ENCODE measurements around the gene TERB1. TPM values are rescaled to one million over a fixed set of nuclear protein-coding genes. Genes with fewer than 3 reads are reported as not detected.

Gene TERB1
- total and polyA plus RNA-seq, 5 donors: 0.22 TPM; not detected in 4

GRCh38 chr16:66746682-66747081, 54.7 kb downstream of the TERB1 start:
- H3K9me3 ChIP-seq (ENCODE audit: control insufficient read depth, low read length): no peaks in the 10 kb centered on the region
- intact Hi-C loops (cut with DNase I): no loop called here
- peaks cover 6% of the 10 kb centered on the region for H3K4me1 ChIP-seq (ENCODE audit: control insufficient read depth, insufficient read depth, low read length)
- no peak overlapping the region for H3K4me3 ChIP-seq (ENCODE audit: low read length)
- 5% methylated on average over 1 of the region's 1 CpG for WGBS
- DNase-seq (no peak), ATAC-seq (no peak)
- H3K27ac ChIP-seq (ENCODE audit: low read length): no peak overlapping the region
- H3K27me3 ChIP-seq (ENCODE audit: control insufficient read depth, insufficient read depth): no peaks in the 10 kb centered on the region

- H3K4me1 ChIP-seq (ENCODE audit: control insufficient read depth, insufficient read depth, low read length): peaks cover 6% of the 10 kb centered on the region
- no peak overlapping the region for H3K4me3 ChIP-seq (ENCODE audit: low read length)
- 68% methylated on average over 3 of the region's 3 CpGs for WGBS
- intact Hi-C loops (cut with DNase I): no loop called here
- ATAC-seq: no peak
- no peak overlapping the region for H3K27ac ChIP-seq (ENCODE audit: low read length)
- H3K9me3 ChIP-seq (ENCODE audit: control insufficient read depth, low read length): no peaks in the 10 kb centered on the region
- H3K27me3 ChIP-seq (ENCODE audit: control insufficient read depth, insufficient read depth): no peaks in the 10 kb centered on the region
- DNase-seq: no peak
Observed at GRCh38 chr16:66746048-66746447, 55.3 kb downstream of the TERB1 start.

DNA sequence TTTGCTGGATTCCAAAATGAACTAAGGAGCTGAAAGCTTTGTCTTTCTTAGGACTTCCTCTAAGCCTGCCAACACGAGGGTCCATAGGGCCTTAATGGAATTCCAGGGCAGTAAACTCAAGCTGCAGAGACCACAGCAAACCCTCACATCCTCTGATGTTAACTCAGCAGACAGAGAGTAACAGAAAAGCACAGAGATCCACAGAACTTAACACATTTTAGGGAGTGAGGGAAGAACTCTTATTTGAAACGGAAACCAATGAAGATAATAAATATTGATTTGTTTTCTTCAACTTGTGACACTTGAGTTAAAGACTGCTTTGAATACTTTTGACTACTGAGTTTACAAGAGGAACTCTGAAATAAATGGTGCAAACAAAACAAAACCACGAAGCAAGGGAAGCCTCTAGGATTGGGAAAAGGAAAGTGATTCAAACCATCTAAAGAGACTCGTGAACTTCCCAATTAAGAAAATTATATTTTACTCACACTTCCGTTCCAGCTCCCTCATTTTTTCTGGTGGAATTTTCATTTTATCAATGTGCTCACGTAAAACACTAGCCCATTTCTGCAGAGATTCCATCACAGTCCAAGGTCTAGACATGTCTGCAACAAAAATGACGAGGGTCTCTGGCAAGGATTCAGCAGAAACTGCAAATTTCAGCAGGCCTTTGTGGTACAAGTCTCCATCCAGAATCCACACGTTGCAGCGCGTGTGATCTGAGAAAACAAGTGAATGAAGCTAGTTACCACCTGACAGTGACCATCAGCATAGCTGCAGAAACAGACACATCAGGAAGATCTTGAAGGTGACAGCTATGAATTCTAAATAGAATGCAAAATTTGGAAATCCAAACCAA, 59.2 kb downstream of the TERB1 start:
- DNase-seq (no peak), ATAC-seq (peak; percentile 4 to 34)
- H3K9me3 ChIP-seq (ENCODE audit: control insufficient read depth, low read length): no peaks in the 10 kb centered on the region
- H3K27me3 ChIP-seq (ENCODE audit: control insufficient read depth, insufficient read depth): no peaks in the 10 kb centered on the region
- H3K27ac ChIP-seq (ENCODE audit: low read length): peak overlapping the region; percentile 98
- intact Hi-C loops (cut with DNase I): no loop called here
- 35% methylated on average over 10 of the region's 10 CpGs for WGBS
- peaks cover 6% of the 10 kb centered on the region for H3K4me1 ChIP-seq (ENCODE audit: control insufficient read depth, insufficient read depth, low read length)
- H3K4me3 ChIP-seq (ENCODE audit: low read length): peak overlapping the region; percentile 5

DNA sequence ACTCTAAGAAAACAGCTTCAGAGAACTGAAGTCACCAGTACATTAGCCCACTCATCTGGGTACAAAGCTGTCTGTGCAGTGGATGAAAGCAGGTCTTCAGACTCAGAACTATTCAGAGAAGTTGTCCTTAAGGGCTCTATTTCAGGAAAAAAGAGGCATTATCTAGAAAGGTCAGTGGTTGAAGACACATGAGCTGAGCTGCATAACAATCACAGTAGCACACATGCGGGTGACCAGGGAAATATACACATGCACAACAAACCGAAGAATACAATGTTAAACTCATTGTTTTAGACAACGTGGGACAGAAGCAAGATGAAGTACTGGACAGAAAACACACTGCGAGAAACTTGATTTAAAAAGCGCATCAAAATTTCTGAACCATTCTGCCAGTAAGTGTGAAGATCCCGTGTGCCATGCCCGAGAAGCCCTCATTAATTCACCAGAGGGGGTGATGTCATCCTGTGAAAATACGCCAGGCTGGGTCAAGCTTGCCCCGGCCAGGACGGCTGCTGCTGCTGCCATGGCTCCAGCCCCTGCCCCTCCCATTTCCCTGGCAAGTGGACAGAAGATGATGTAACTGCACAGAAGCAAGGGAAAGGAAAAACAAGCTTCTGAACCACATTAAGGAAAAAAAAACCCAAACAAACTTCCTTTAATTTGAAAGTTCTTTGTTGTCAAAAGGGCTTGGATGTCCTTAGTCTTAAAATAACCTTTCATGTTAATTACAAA, 60.0 kb downstream of the TERB1 start:
- Histone ChIP-seq H3K27ac (ENCODE audit: low read length) (peak overlapping the region; percentile 87), H3K9me3 (ENCODE audit: control insufficient read depth, low read length) (no peaks in the 10 kb centered on the region), H3K4me3 (ENCODE audit: low read length) (no peak overlapping the region), H3K4me1 (ENCODE audit: control insufficient read depth, insufficient read depth, low read length) (peaks cover 6% of the 10 kb centered on the region), H3K27me3 (ENCODE audit: control insufficient read depth, insufficient read depth) (no peaks in the 10 kb centered on the region)
- intact Hi-C loops (cut with DNase I): no loop called here
- peak; percentile 97 for ATAC-seq
- peak; percentile 91 to 95 (median 93) for DNase-seq
- WGBS: 15% methylated on average over 10 of the region's 10 CpGs

- intact Hi-C loops (cut with DNase I): no loop called here
- H3K27ac ChIP-seq (ENCODE audit: low read length): peak overlapping the region; percentile 77
- no peaks in the 10 kb centered on the region for H3K27me3 ChIP-seq (ENCODE audit: control insufficient read depth, insufficient read depth)
- H3K9me3 ChIP-seq (ENCODE audit: control insufficient read depth, low read length): no peaks in the 10 kb centered on the region
- peak in 2 of 3 donors; percentile 21 to 56 for DNase-seq
- ATAC-seq: peak; percentile 73 to 85
- H3K4me3 ChIP-seq (ENCODE audit: low read length): no peak overlapping the region
- WGBS: 33% methylated on average over 2 of the region's 2 CpGs
- H3K4me1 ChIP-seq (ENCODE audit: control insufficient read depth, insufficient read depth, low read length): peaks cover 6% of the 10 kb centered on the region
Observed at GRCh38 chr16:66740533-66740932, 60.9 kb downstream of the TERB1 start.

GRCh38 chr16:66740010-66740409, 61.4 kb downstream of the TERB1 start:
- Histone ChIP-seq H3K27ac (ENCODE audit: low read length) (peak overlapping the region; percentile 77), H3K27me3 (ENCODE audit: control insufficient read depth, insufficient read depth) (no peaks in the 10 kb centered on the region), H3K4me3 (ENCODE audit: low read length) (no peak overlapping the region), H3K9me3 (ENCODE audit: control insufficient read depth, low read length) (no peaks in the 10 kb centered on the region), H3K4me1 (ENCODE audit: control insufficient read depth, insufficient read depth, low read length) (peaks cover 6% of the 10 kb centered on the region)
- 35% methylated on average over 2 of the region's 2 CpGs for WGBS
- intact Hi-C loops (cut with DNase I): no loop called here
- DNase-seq (no peak), ATAC-seq (peak in 1 of 2 donors; percentile 17)

GRCh38 chr16:66735891-66736290, 65.5 kb downstream of the TERB1 start:
- intact Hi-C loops (cut with DNase I): no loop called here
- Histone ChIP-seq H3K27ac (ENCODE audit: low read length) (no peak overlapping the region), H3K4me3 (ENCODE audit: low read length) (no peak overlapping the region), H3K4me1 (ENCODE audit: control insufficient read depth, insufficient read depth, low read length) (peaks cover 4% of the 10 kb centered on the region), H3K27me3 (ENCODE audit: control insufficient read depth, insufficient read depth) (no peaks in the 10 kb centered on the region), H3K9me3 (ENCODE audit: control insufficient read depth, low read length) (no peaks in the 10 kb centered on the region)
- ATAC-seq (no peak), DNase-seq (no peak)
- WGBS: 90% methylated on average over 4 of the region's 4 CpGs

DNA sequence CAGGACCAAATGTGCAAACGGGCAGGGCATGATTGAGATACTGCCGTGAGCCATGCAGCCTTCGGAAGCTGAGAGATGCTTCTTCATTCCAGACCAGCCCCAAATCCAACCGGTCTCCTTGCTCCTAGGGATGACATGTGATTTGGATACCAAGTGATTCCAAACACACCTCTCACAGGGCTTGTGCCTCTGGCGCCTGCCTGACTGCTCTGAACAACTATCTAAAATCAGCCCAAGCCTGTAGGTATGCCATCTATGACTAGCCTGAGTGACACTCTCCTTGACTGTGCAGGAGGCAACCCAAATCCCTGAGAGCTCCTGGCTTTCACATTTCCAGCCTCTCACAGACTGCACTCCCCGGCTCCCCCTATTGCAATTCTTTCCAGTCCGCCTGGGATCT, 70.3 kb downstream of the TERB1 start:
- DNase-seq (no peak), ATAC-seq (no peak)
- H3K4me1 ChIP-seq (ENCODE audit: control insufficient read depth, insufficient read depth, low read length): no peaks in the 10 kb centered on the region
- intact Hi-C loops (cut with DNase I): no loop called here
- 88% methylated on average over 7 of the region's 7 CpGs for WGBS
- no peaks in the 10 kb centered on the region for H3K27me3 ChIP-seq (ENCODE audit: control insufficient read depth, insufficient read depth)
- H3K9me3 ChIP-seq (ENCODE audit: control insufficient read depth, low read length): no peaks in the 10 kb centered on the region
- H3K4me3 ChIP-seq (ENCODE audit: low read length): no peak overlapping the region
- H3K27ac ChIP-seq (ENCODE audit: low read length): no peak overlapping the region

DNA sequence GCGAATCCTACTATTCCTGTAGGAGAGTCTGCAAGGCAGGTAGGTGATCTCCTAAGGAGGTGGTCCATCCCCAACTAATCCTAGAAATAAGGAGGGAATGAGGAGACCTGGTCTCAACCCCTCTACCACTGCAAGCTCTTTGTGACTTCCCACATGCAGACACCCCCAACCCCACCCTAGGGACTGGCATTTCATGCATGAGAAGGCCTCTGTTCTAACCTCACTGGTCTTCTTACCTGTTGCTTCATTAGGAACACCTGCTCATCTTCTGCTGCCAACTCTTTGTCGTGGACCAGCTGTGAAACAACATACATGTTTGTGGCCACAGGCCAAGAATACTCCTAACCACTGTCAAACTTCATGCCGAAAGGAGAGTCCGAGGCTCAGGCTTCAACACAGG, 72.6 kb downstream of the TERB1 start:
- Histone ChIP-seq H3K9me3 (ENCODE audit: control insufficient read depth, low read length) (no peaks in the 10 kb centered on the region), H3K4me1 (ENCODE audit: control insufficient read depth, insufficient read depth, low read length) (no peaks in the 10 kb centered on the region), H3K27ac (ENCODE audit: low read length) (no peak overlapping the region), H3K4me3 (ENCODE audit: low read length) (no peak overlapping the region), H3K27me3 (ENCODE audit: control insufficient read depth, insufficient read depth) (no peaks in the 10 kb centered on the region)
- DNase-seq: no peak
- 68% methylated on average over 4 of the region's 4 CpGs for WGBS
- intact Hi-C loops (cut with DNase I): no loop called here
- no peak for ATAC-seq

- H3K27ac ChIP-seq (ENCODE audit: low read length): no peak overlapping the region
- DNase-seq: peak in 2 of 3 donors; percentile 37 to 67
- WGBS: 28% methylated on average over 3 of the region's 3 CpGs
- H3K9me3 ChIP-seq (ENCODE audit: control insufficient read depth, low read length): no peaks in the 10 kb centered on the region
- no peaks in the 10 kb centered on the region for H3K4me1 ChIP-seq (ENCODE audit: control insufficient read depth, insufficient read depth, low read length)
- H3K27me3 ChIP-seq (ENCODE audit: control insufficient read depth, insufficient read depth): no peaks in the 10 kb centered on the region
- intact Hi-C loops (cut with DNase I): no loop called here
- H3K4me3 ChIP-seq (ENCODE audit: low read length): no peak overlapping the region
- ATAC-seq: peak; percentile 81 to 83
Observed at GRCh38 chr16:66728117-66728787, 73.1 kb downstream of the TERB1 start.

GRCh38 chr16:66720766-66721165, 80.6 kb downstream of the TERB1 start:
- no peaks in the 10 kb centered on the region for H3K27me3 ChIP-seq (ENCODE audit: control insufficient read depth, insufficient read depth)
- no peak overlapping the region for H3K27ac ChIP-seq (ENCODE audit: low read length)
- H3K4me3 ChIP-seq (ENCODE audit: low read length): no peak overlapping the region
- H3K9me3 ChIP-seq (ENCODE audit: control insufficient read depth, low read length): no peaks in the 10 kb centered on the region
- DNase-seq: no peak
- 74% methylated on average over 3 of the region's 3 CpGs for WGBS
- intact Hi-C loops (cut with DNase I): no loop called here
- no peaks in the 10 kb centered on the region for H3K4me1 ChIP-seq (ENCODE audit: control insufficient read depth, insufficient read depth, low read length)
- ATAC-seq: no peak
